Caco-2 (cell line): ENCODE measurements around the gene SLC6A2. TPM values are rescaled to one million over a fixed set of nuclear protein-coding genes. Genes with fewer than 3 reads are reported as not detected.

ENCODE experiments used
- BruUV-seq: library from RNA; stranded (reverse); fragments of 400-500 nt; replicated peaks from 2 replicates; lab custom pipeline; 2021; lab: Mats Ljungman, UMichigan
- CTCF ChIA-PET: fragments of 300-600 bp; sonication (Branson Sonifier 250); formaldehyde crosslinking; loops from one replicate; lab custom pipeline; 2022; ENCODE audit warnings: antibody characterized with exemption; lab: Charles Lee
- POLR2A ChIA-PET: fragments of 300-600 bp; sonication (Branson Sonifier 250); formaldehyde crosslinking; loops from one replicate; lab custom pipeline; 2022; ENCODE audit warnings: antibody characterized with exemption; lab: Charles Lee
- DNase-seq, 2 experiments: peaks; one replicate each; pipeline versions ENCODE4 v3.0.0 to v3.0.0-alpha.2; 2020 to 2022
- H3K27me3 ChIP-seq: replicated peaks from 2 replicates; pipeline ENCODE4 v1.6.0; 2011; ENCODE audit warnings: low read length; ENCODE audit not compliant: control insufficient read depth, insufficient read depth
- H3K36me3 ChIP-seq: 2 replicates; pipeline ENCODE4 v1.5.1; 2011; ENCODE audit warnings: low read length; ENCODE audit not compliant: control insufficient read depth, insufficient read depth
- H3K4me1 ChIP-seq: fragments of 250-450 bp; sonication (Bioruptor Pico); 2 replicates; pipeline ENCODE4 v1.5.1; 2020; ENCODE audit warnings: mild to moderate bottlenecking
- H3K4me3 ChIP-seq: 2 replicates; pipeline ENCODE4 v1.5.1; 2011; ENCODE audit warnings: low read depth, mild to moderate bottlenecking, control low read depth, low read length
- H3K9me3 ChIP-seq: fragments of 250-450 bp; sonication (Bioruptor Pico); 2 replicates; pipeline ENCODE4 v1.5.1; 2020; ENCODE audit warnings: mild to moderate bottlenecking, moderate library complexity
- H3K27ac Mint-ChIP-seq: one replicate; pipeline ENCODE4 v1.8.0; 2022; ENCODE audit warnings: mixed read lengths; ENCODE audit not compliant: unreplicated experiment
- H3K27me3 Mint-ChIP-seq: one replicate; pipeline ENCODE4 v1.8.0; 2022; ENCODE audit warnings: mixed read lengths; ENCODE audit not compliant: insufficient read depth, unreplicated experiment
- H3K36me3 Mint-ChIP-seq: one replicate; pipeline ENCODE4 v1.8.0; 2022; ENCODE audit warnings: mild to moderate bottlenecking, mixed read lengths; ENCODE audit not compliant: insufficient read depth, unreplicated experiment
- H3K4me1 Mint-ChIP-seq: one replicate; pipeline ENCODE4 v1.8.0; 2022; ENCODE audit warnings: low read depth, mixed read lengths; ENCODE audit not compliant: unreplicated experiment
- H3K4me3 Mint-ChIP-seq: one replicate; pipeline ENCODE4 v1.8.0; 2022; ENCODE audit warnings: mild to moderate bottlenecking, moderate library complexity, mixed read lengths; ENCODE audit not compliant: unreplicated experiment
- H3K9me3 Mint-ChIP-seq: one replicate; pipeline ENCODE4 v1.8.0; 2022; ENCODE audit warnings: mixed read lengths; ENCODE audit not compliant: unreplicated experiment
- intact Hi-C: fragments of 100-400 bp; cut with micrococcal nuclease; formaldehyde crosslinking; loops from one replicate; pipeline ENCODE4 v1.10.0; 2022; ENCODE audit not compliant: unreplicated experiment
- total RNA-seq: library from RNA; stranded (reverse); gene quantifications from 2 replicates; pipeline ENCODE4 v1.2.3, GENCODE V29; 2022
- TF ChIP-seq, protein P1 (sequence below), 2 experiments: fragments of 200-600 bp in 1 of 2; IDR thresholded peaks; 1 replicate in 1 of 2; 2 replicates in 1 of 2; pipeline versions ENCODE4 v1.5.1 to v1.8.0; 2011 to 2022; ENCODE audit warnings: antibody characterized with exemption in 1 of 2, control low read depth in 1 of 2, inconsistent platforms in 1 of 2, low read depth in 1 of 2, low read length in 1 of 2, mild to moderate bottlenecking in 1 of 2, moderate library complexity in 1 of 2; ENCODE audit not compliant: insufficient read depth in 1 of 2, severe bottlenecking in 1 of 2, unreplicated experiment in 1 of 2

The SLC6A2 gene
- total RNA-seq, 1 experiment from 2014 or later = not detected

DNA sequence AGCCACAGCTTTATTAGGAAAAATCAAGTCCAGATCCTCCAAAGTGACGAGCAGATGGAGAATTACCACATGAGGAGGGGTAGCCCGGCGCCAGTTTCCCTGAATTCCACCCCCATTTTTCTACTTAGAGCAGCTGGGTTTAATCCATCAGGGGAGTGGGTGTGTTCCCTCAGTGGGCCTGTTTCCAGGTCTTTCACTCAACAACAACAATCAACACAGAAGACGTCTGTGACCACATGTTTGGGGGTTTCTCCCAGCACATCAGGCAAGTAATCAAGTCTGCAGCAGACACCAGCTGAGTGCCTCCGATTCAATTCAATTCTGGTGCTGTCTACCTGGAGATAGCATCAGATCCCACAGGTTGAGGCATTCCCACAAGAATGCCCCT lies 6.8 kb downstream of the SLC6A2 start:
- TF ChIP-seq, protein P1, sequence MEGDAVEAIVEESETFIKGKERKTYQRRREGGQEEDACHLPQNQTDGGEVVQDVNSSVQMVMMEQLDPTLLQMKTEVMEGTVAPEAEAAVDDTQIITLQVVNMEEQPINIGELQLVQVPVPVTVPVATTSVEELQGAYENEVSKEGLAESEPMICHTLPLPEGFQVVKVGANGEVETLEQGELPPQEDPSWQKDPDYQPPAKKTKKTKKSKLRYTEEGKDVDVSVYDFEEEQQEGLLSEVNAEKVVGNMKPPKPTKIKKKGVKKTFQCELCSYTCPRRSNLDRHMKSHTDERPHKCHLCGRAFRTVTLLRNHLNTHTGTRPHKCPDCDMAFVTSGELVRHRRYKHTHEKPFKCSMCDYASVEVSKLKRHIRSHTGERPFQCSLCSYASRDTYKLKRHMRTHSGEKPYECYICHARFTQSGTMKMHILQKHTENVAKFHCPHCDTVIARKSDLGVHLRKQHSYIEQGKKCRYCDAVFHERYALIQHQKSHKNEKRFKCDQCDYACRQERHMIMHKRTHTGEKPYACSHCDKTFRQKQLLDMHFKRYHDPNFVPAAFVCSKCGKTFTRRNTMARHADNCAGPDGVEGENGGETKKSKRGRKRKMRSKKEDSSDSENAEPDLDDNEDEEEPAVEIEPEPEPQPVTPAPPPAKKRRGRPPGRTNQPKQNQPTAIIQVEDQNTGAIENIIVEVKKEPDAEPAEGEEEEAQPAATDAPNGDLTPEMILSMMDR (IDR thresholded peaks at IDR 0.05; ENCODE audit: insufficient read depth in 1 of 2, low read depth in 1 of 2, low read length in 1 of 2, severe bottlenecking in 1 of 2, unreplicated experiment in 1 of 2) = no peak
- peaks cover 7% of the 10 kb centered on the region for H3K9me3 ChIP-seq
- no peaks in the 10 kb centered on the region for H3K36me3 ChIP-seq
- no peaks in the 10 kb centered on the region for H3K27me3 ChIP-seq
- BruUV-seq = no TSS peak
- Mint-ChIP-seq H3K4me3 (no peak overlapping the region), H3K4me1 (peaks cover 7% of the 10 kb centered on the region), H3K27ac (no peak overlapping the region), H3K36me3 (no peaks in the 10 kb centered on the region), H3K9me3 (no peaks in the 10 kb centered on the region), H3K27me3 (peaks cover 4% of the 10 kb centered on the region)
- H3K4me3 ChIP-seq = no peak overlapping the region
- no peak for DNase-seq
- peaks cover 15% of the 10 kb centered on the region; the same call in 1 of the 2 replicates for H3K4me1 ChIP-seq
- intact Hi-C loops = no loop called here
- ChIA-PET POLR2A (no interaction called here), CTCF (no interaction called here)

DNA sequence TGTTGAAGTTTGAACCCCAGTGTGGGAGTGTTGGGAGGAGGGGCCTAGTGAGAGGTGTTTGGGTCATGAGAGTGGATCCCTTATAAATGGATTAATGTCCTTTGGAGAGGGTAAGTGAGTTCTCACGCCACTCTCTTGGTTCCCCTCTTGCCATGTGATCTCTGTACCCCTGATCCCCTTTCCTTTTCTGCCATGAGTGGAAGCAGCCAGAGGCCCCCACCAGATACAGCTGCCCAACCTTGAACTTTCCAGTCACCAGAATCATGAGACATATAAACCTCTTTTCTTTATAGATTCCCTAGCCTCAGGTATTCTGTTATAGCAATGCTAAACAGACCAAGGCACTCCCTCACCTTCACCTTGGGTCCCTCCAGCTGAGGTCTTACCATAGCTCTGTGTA lies 7.4 kb downstream of the SLC6A2 start:
- no peaks in the 10 kb centered on the region for H3K27me3 ChIP-seq
- TF ChIP-seq, protein P1 (IDR thresholded peaks at IDR 0.05; ENCODE audit: insufficient read depth in 1 of 2, low read depth in 1 of 2, low read length in 1 of 2, severe bottlenecking in 1 of 2, unreplicated experiment in 1 of 2) = no peak
- no TSS peak for BruUV-seq
- Mint-ChIP-seq H3K9me3 (no peaks in the 10 kb centered on the region), H3K27me3 (peaks cover 4% of the 10 kb centered on the region), H3K36me3 (no peaks in the 10 kb centered on the region), H3K27ac (peak overlapping the region; percentile 0), H3K4me1 (peaks cover 7% of the 10 kb centered on the region), H3K4me3 (no peak overlapping the region)
- peaks cover 15% of the 10 kb centered on the region; the same call in 1 of the 2 replicates for H3K4me1 ChIP-seq
- intact Hi-C loops = no loop called here
- DNase-seq = no peak
- CTCF ChIA-PET = no interaction called here
- H3K36me3 ChIP-seq = no peaks in the 10 kb centered on the region
- POLR2A ChIA-PET = no interaction called here
- H3K4me3 ChIP-seq = no peak overlapping the region
- H3K9me3 ChIP-seq = peaks cover 7% of the 10 kb centered on the region

DNA sequence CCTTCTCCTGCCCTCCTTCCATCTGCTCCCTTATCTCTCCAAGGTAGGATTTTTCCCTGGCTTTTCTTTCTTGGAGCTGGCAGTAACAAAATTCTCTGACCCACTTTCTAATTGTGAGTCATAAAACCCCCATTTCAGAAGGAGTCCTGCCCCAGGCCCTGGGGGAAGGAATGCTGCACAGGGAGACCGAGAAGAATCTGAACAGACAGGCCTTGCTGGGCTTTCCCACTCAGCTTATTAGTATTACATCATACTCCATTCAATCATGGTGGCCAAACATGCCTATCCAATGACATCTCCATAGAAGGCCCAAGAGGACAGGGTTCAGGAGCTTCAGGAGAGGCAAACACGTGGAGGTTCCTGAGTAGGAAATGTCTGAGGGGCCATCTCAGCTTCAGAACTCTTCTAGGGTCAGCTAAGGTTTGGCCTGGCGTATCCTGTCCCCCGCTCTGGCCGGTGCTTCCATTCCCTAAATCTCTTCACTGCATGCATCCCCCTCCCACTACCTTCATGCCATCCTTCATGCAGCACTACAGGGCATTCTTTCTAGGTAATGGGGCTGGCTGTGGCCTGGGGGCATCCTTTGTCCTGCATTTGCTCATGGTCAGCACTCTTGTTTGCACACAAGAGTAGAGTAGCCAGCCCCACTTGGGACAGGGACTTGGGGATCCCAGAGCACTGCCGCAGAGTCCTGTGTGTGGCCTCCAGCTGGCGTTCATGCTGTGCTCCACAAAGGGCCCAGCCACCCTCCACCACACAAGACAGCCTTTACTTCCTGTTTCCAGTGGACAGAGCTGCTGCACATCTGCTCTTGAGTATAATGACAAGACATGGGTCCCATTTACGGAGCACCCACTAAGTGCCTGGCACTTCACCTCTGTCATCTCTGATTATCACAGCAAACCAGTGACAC lies 8.2 kb downstream of the SLC6A2 start:
- Histone ChIP-seq H3K4me3 (no peak overlapping the region), H3K27me3 (no peaks in the 10 kb centered on the region), H3K36me3 (no peaks in the 10 kb centered on the region), H3K9me3 (peaks cover 7% of the 10 kb centered on the region), H3K4me1 (peaks cover 15% of the 10 kb centered on the region; the same call in 1 of the 2 replicates)
- peaks cover 7% of the 10 kb centered on the region for H3K4me1 Mint-ChIP-seq
- BruUV-seq = no TSS peak
- TF ChIP-seq, protein P1 (IDR thresholded peaks at IDR 0.05; ENCODE audit: insufficient read depth in 1 of 2, low read depth in 1 of 2, low read length in 1 of 2, severe bottlenecking in 1 of 2, unreplicated experiment in 1 of 2) = no peak
- peak overlapping the region; percentile 0 for H3K27ac Mint-ChIP-seq
- ChIA-PET CTCF (no interaction called here), POLR2A (no interaction called here)
- intact Hi-C loops = no loop called here
- H3K4me3 Mint-ChIP-seq = no peak overlapping the region
- DNase-seq = peak; percentile 52 to 58
- no peaks in the 10 kb centered on the region for H3K9me3 Mint-ChIP-seq
- no peaks in the 10 kb centered on the region for H3K36me3 Mint-ChIP-seq
- H3K27me3 Mint-ChIP-seq = peaks cover 4% of the 10 kb centered on the region
